HEK293 (cell line): ENCODE results near the gene CCDC102B.

ENCODE experiments used
- SETDB1 ChIP-seq: IDR thresholded peaks from one replicate; pipeline ENCODE4 v1.6.1; 2017; ENCODE audit warnings: mild to moderate bottlenecking, low read length, moderate library complexity, mixed read lengths; ENCODE audit not compliant: insufficient read length
- ZNF121 ChIP-seq: fragments of 450-650 bp; formaldehyde crosslinking; IDR thresholded peaks from 2 replicates; pipeline ENCODE4 v1.5.1; 2016; ENCODE audit warnings: missing biosample characterization, missing genetic modification characterization
- TF ChIP-seq, protein P1 (sequence below): fragments of 450-650 bp; formaldehyde crosslinking; IDR thresholded peaks from 2 replicates; pipeline ENCODE4 v1.5.1; 2016; ENCODE audit warnings: missing biosample characterization, missing genetic modification characterization
- TF ChIP-seq, protein P2 (sequence below): fragments of 450-650 bp; formaldehyde crosslinking; IDR thresholded peaks from 2 replicates; pipeline ENCODE4 v1.5.1; 2016; ENCODE audit warnings: missing biosample characterization, missing genetic modification characterization, low read depth
- TF ChIP-seq, protein P3 (sequence below): fragments of 450-650 bp; IDR thresholded peaks from 2 replicates; pipeline ENCODE4 v1.5.1; 2018; ENCODE audit warnings: missing biosample characterization, mild to moderate bottlenecking, missing genetic modification characterization
- TF ChIP-seq, protein P4 (sequence below): fragments of 450-650 bp; formaldehyde crosslinking; IDR thresholded peaks from 2 replicates; pipeline ENCODE4 v1.5.1; 2016; ENCODE audit warnings: missing biosample characterization, missing genetic modification characterization
- TF ChIP-seq, protein P5 (sequence below): fragments of 450-650 bp; formaldehyde crosslinking; IDR thresholded peaks from 2 replicates; pipeline ENCODE4 v1.5.0; 2017; ENCODE audit warnings: missing biosample characterization, missing genetic modification characterization, borderline replicate concordance

DNA sequence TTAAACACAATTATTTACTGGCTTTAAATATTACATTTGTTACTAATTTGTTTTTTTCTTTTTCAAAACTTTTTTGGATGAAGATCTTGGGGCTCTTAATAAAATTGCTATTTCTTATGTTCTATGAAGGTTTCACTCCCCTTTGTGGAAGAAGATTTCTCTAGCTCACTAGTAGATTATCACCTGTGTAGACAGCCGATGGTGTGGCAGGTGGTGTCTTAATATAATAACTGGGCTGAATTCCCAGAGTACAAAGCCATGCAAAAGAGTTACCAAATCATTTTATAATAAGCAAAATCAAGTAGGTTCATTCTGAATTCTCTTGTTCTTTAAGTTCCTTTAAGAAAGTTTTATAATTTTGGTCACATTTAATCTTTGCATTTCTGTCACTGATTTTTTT is 233.7 kb downstream of the CCDC102B start:
- TF ChIP-seq, protein P1, sequence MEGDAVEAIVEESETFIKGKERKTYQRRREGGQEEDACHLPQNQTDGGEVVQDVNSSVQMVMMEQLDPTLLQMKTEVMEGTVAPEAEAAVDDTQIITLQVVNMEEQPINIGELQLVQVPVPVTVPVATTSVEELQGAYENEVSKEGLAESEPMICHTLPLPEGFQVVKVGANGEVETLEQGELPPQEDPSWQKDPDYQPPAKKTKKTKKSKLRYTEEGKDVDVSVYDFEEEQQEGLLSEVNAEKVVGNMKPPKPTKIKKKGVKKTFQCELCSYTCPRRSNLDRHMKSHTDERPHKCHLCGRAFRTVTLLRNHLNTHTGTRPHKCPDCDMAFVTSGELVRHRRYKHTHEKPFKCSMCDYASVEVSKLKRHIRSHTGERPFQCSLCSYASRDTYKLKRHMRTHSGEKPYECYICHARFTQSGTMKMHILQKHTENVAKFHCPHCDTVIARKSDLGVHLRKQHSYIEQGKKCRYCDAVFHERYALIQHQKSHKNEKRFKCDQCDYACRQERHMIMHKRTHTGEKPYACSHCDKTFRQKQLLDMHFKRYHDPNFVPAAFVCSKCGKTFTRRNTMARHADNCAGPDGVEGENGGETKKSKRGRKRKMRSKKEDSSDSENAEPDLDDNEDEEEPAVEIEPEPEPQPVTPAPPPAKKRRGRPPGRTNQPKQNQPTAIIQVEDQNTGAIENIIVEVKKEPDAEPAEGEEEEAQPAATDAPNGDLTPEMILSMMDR (tag by site-specific recombination), result no peak
- TF ChIP-seq, protein P2, sequence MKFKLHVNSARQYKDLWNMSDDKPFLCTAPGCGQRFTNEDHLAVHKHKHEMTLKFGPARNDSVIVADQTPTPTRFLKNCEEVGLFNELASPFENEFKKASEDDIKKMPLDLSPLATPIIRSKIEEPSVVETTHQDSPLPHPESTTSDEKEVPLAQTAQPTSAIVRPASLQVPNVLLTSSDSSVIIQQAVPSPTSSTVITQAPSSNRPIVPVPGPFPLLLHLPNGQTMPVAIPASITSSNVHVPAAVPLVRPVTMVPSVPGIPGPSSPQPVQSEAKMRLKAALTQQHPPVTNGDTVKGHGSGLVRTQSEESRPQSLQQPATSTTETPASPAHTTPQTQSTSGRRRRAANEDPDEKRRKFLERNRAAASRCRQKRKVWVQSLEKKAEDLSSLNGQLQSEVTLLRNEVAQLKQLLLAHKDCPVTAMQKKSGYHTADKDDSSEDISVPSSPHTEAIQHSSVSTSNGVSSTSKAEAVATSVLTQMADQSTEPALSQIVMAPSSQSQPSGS (tag by site-specific recombination), result no peak
- TF ChIP-seq SETDB1, result no peak
- TF ChIP-seq, protein P3, sequence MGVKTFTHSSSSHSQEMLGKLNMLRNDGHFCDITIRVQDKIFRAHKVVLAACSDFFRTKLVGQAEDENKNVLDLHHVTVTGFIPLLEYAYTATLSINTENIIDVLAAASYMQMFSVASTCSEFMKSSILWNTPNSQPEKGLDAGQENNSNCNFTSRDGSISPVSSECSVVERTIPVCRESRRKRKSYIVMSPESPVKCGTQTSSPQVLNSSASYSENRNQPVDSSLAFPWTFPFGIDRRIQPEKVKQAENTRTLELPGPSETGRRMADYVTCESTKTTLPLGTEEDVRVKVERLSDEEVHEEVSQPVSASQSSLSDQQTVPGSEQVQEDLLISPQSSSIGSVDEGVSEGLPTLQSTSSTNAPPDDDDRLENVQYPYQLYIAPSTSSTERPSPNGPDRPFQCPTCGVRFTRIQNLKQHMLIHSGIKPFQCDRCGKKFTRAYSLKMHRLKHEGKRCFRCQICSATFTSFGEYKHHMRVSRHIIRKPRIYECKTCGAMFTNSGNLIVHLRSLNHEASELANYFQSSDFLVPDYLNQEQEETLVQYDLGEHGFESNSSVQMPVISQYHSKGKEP (tag by site-specific recombination), result no peak
- no peak for TF ChIP-seq ZNF121 (tag by site-specific recombination)
- TF ChIP-seq, protein P4, sequence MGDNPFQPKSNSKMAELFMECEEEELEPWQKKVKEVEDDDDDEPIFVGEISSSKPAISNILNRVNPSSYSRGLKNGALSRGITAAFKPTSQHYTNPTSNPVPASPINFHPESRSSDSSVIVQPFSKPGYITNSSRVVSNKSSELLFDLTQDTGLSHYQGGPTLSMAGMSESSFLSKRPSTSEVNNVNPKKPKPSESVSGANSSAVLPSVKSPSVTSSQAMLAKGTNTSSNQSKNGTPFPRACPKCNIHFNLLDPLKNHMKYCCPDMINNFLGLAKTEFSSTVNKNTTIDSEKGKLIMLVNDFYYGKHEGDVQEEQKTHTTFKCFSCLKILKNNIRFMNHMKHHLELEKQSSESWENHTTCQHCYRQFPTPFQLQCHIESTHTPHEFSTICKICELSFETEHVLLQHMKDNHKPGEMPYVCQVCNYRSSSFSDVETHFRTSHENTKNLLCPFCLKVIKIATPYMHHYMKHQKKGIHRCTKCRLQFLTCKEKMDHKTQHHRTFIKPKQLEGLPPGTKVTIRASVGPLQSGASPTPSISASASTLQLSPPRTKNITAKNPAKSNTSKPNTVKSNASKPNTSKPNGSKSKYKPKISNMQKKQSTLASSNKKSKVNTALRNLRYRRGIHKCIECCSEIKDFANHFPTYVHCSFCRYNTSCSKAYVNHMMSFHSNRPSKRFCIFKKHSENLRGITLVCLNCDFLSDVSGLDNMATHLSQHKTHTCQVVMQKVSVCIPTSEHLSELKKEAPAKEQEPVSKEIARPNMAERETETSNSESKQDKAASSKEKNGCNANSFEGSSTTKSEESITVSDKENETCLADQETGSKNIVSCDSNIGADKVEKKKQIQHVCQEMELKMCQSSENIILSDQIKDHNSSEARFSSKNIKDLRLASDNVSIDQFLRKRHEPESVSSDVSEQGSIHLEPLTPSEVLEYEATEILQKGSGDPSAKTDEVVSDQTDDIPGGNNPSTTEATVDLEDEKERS (tag by site-specific recombination), result no peak
- TF ChIP-seq, protein P5, sequence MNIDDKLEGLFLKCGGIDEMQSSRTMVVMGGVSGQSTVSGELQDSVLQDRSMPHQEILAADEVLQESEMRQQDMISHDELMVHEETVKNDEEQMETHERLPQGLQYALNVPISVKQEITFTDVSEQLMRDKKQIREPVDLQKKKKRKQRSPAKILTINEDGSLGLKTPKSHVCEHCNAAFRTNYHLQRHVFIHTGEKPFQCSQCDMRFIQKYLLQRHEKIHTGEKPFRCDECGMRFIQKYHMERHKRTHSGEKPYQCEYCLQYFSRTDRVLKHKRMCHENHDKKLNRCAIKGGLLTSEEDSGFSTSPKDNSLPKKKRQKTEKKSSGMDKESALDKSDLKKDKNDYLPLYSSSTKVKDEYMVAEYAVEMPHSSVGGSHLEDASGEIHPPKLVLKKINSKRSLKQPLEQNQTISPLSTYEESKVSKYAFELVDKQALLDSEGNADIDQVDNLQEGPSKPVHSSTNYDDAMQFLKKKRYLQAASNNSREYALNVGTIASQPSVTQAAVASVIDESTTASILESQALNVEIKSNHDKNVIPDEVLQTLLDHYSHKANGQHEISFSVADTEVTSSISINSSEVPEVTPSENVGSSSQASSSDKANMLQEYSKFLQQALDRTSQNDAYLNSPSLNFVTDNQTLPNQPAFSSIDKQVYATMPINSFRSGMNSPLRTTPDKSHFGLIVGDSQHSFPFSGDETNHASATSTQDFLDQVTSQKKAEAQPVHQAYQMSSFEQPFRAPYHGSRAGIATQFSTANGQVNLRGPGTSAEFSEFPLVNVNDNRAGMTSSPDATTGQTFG, result no peak
